ENCODE results near the gene IGFBP7.

Gene IGFBP7

GRCh38 chr4:57139783-57140182 is 29.6 kb upstream of the IGFBP7 start:
- Histone ChIP-seq H3K14ac (ENCODE audit: low read length) (no peak overlapping the region), H4K12ac (ENCODE audit: low read depth, low read length) (no peak overlapping the region), H2AK5ac (ENCODE audit: low read length) (no peak overlapping the region), H2BK12ac (ENCODE audit: low read length) (no peak overlapping the region), H3K23ac (ENCODE audit: low read length) (no peak overlapping the region), H3K36me3 (ENCODE audit: control insufficient read depth in 1 of 2, insufficient read depth in 2 of 2, low read length in 2 of 2) (no peaks in the 10 kb centered on the region), H3K4me3 (ENCODE audit: low read depth, low read length) (no peak overlapping the region), H3K9ac (ENCODE audit: low read length) (no peak overlapping the region), H4K91ac (ENCODE audit: low read depth, low read length) (no peak overlapping the region), H2AFZ (ENCODE audit: insufficient read depth, low read length, poor library complexity) (no peak overlapping the region), H2BK120ac (ENCODE audit: insufficient read depth, low read length, poor library complexity) (no peak overlapping the region), H3K9me3 (ENCODE audit: insufficient read depth, low read depth, low read length) (peaks cover 2% of the 10 kb centered on the region), H3K79me2 (ENCODE audit: control insufficient read depth, insufficient read depth, low read length, poor library complexity) (no peaks in the 10 kb centered on the region), H3K27me3 (ENCODE audit: insufficient read depth, low read length) (no peaks in the 10 kb centered on the region), H3K4me1 (ENCODE audit: control insufficient read depth in 1 of 2, insufficient read depth in 2 of 2, low read length in 2 of 2) (no peaks in the 10 kb centered on the region), H3K79me1 (ENCODE audit: low read length) (peaks cover 1% of the 10 kb centered on the region), H3K4me2 (ENCODE audit: low read length) (no peak overlapping the region), H3K4ac (ENCODE audit: low read depth, low read length) (no peak overlapping the region), H3K27ac (ENCODE audit: low read depth, low read length) (no peak overlapping the region), H3K18ac (ENCODE audit: low read length) (no peak overlapping the region), H4K8ac (ENCODE audit: low read depth, low read length) (no peak overlapping the region), H2BK5ac (ENCODE audit: low read depth, low read length, poor library complexity) (no peak overlapping the region)
- DNase-seq: no peak

- no peak overlapping the region for H3K4me3 ChIP-seq (ENCODE audit: low read depth, low read length)
- H4K8ac ChIP-seq (ENCODE audit: low read depth, low read length): no peak overlapping the region
- H3K27me3 ChIP-seq (ENCODE audit: insufficient read depth, low read length): no peaks in the 10 kb centered on the region
Measured at GRCh38 chr4:57137261-57137660, 27.1 kb upstream of the IGFBP7 start.

GRCh38 chr4:57136281-57136680 is 26.1 kb upstream of the IGFBP7 start:
- no peak overlapping the region for H3K27ac ChIP-seq (ENCODE audit: low read depth, low read length)
- H2BK12ac ChIP-seq (ENCODE audit: low read length): no peak overlapping the region
- DNase-seq: no peak
- H3K18ac ChIP-seq (ENCODE audit: low read length): no peak overlapping the region
- H2BK120ac ChIP-seq (ENCODE audit: insufficient read depth, low read length, poor library complexity): no peak overlapping the region
- H3K9ac ChIP-seq (ENCODE audit: low read length): no peak overlapping the region
- H4K12ac ChIP-seq (ENCODE audit: low read depth, low read length): no peak overlapping the region
- no peak overlapping the region for H2BK5ac ChIP-seq (ENCODE audit: low read depth, low read length, poor library complexity)
- peaks cover 7% of the 10 kb centered on the region for H3K79me1 ChIP-seq (ENCODE audit: low read length)
- no peaks in the 10 kb centered on the region for H3K79me2 ChIP-seq (ENCODE audit: control insufficient read depth, insufficient read depth, low read length, poor library complexity)
- no peak overlapping the region for H3K14ac ChIP-seq (ENCODE audit: low read length)
- no peak overlapping the region for H3K4ac ChIP-seq (ENCODE audit: low read depth, low read length)
- H4K8ac ChIP-seq (ENCODE audit: low read depth, low read length): no peak overlapping the region
- no peak overlapping the region for H3K4me3 ChIP-seq (ENCODE audit: low read depth, low read length)
- H3K4me1 ChIP-seq (ENCODE audit: control insufficient read depth in 1 of 2, insufficient read depth in 2 of 2, low read length in 2 of 2): peaks cover 8 to 13% of the 10 kb centered on the region in 2 experiments
- no peak overlapping the region for H2AFZ ChIP-seq (ENCODE audit: insufficient read depth, low read length, poor library complexity)
- no peak overlapping the region for H2AK5ac ChIP-seq (ENCODE audit: low read length)
- H3K23ac ChIP-seq (ENCODE audit: low read length): no peak overlapping the region
- H3K9me3 ChIP-seq (ENCODE audit: insufficient read depth, low read depth, low read length): peaks cover 2% of the 10 kb centered on the region
- no peak overlapping the region for H4K91ac ChIP-seq (ENCODE audit: low read depth, low read length)
- H3K36me3 ChIP-seq (ENCODE audit: control insufficient read depth in 1 of 2, insufficient read depth in 2 of 2, low read length in 2 of 2): no peaks in the 10 kb centered on the region
- H3K27me3 ChIP-seq (ENCODE audit: insufficient read depth, low read length): no peaks in the 10 kb centered on the region
- H3K4me2 ChIP-seq (ENCODE audit: low read length): no peak overlapping the region

More at GRCh38 chr4:57137261-57137660, 27.1 kb upstream of the IGFBP7 start:
- H3K4me2 ChIP-seq (ENCODE audit: low read length): no peak overlapping the region
- no peak overlapping the region for H2BK12ac ChIP-seq (ENCODE audit: low read length)
- no peak overlapping the region for H2AFZ ChIP-seq (ENCODE audit: insufficient read depth, low read length, poor library complexity)
- DNase-seq: no peak
- H4K91ac ChIP-seq (ENCODE audit: low read depth, low read length): no peak overlapping the region
- H3K79me2 ChIP-seq (ENCODE audit: control insufficient read depth, insufficient read depth, low read length, poor library complexity): no peaks in the 10 kb centered on the region
- H3K18ac ChIP-seq (ENCODE audit: low read length): no peak overlapping the region
- no peak overlapping the region for H2BK5ac ChIP-seq (ENCODE audit: low read depth, low read length, poor library complexity)
- peaks cover 6% of the 10 kb centered on the region for H3K79me1 ChIP-seq (ENCODE audit: low read length)
- no peak overlapping the region for H3K27ac ChIP-seq (ENCODE audit: low read depth, low read length)
- H2BK120ac ChIP-seq (ENCODE audit: insufficient read depth, low read length, poor library complexity): no peak overlapping the region
- H3K36me3 ChIP-seq (ENCODE audit: control insufficient read depth in 1 of 2, insufficient read depth in 2 of 2, low read length in 2 of 2): no peaks in the 10 kb centered on the region
- H2AK5ac ChIP-seq (ENCODE audit: low read length): no peak overlapping the region
- no peak overlapping the region for H4K12ac ChIP-seq (ENCODE audit: low read depth, low read length)
- H3K4ac ChIP-seq (ENCODE audit: low read depth, low read length): no peak overlapping the region
- H3K9me3 ChIP-seq (ENCODE audit: insufficient read depth, low read depth, low read length): peaks cover 2% of the 10 kb centered on the region
- H3K9ac ChIP-seq (ENCODE audit: low read length): no peak overlapping the region
- H3K23ac ChIP-seq (ENCODE audit: low read length): no peak overlapping the region
- H3K4me1 ChIP-seq (ENCODE audit: control insufficient read depth in 1 of 2, insufficient read depth in 2 of 2, low read length in 2 of 2): peaks cover 5% of the 10 kb centered on the region in 2 experiments
- H3K14ac ChIP-seq (ENCODE audit: low read length): no peak overlapping the region

GRCh38 chr4:57132743-57133137 is 22.6 kb upstream of the IGFBP7 start:
- no peak overlapping the region for H3K23ac ChIP-seq (ENCODE audit: low read length)
- DNase-seq: no peak
- no peaks in the 10 kb centered on the region for H3K27me3 ChIP-seq (ENCODE audit: insufficient read depth, low read length)
- H3K9me3 ChIP-seq (ENCODE audit: insufficient read depth, low read depth, low read length): peaks cover 3% of the 10 kb centered on the region
- peak overlapping the region; percentile 19 for H4K91ac ChIP-seq (ENCODE audit: low read depth, low read length)
- H4K12ac ChIP-seq (ENCODE audit: low read depth, low read length): no peak overlapping the region
- peaks cover 8 to 16% of the 10 kb centered on the region in 2 experiments for H3K4me1 ChIP-seq (ENCODE audit: control insufficient read depth in 1 of 2, insufficient read depth in 2 of 2, low read length in 2 of 2)
- peak overlapping the region; percentile 64 for H3K14ac ChIP-seq (ENCODE audit: low read length)
- peak overlapping the region; percentile 69 for H2BK12ac ChIP-seq (ENCODE audit: low read length)
- H3K9ac ChIP-seq (ENCODE audit: low read length): no peak overlapping the region
- H3K4me3 ChIP-seq (ENCODE audit: low read depth, low read length): no peak overlapping the region
- peak overlapping the region; percentile 11 for H3K4me2 ChIP-seq (ENCODE audit: low read length)
- no peaks in the 10 kb centered on the region for H3K79me2 ChIP-seq (ENCODE audit: control insufficient read depth, insufficient read depth, low read length, poor library complexity)
- peaks cover 0 to 2% of the 10 kb centered on the region in 2 experiments for H3K36me3 ChIP-seq (ENCODE audit: control insufficient read depth in 1 of 2, insufficient read depth in 2 of 2, low read length in 2 of 2)
- H3K18ac ChIP-seq (ENCODE audit: low read length): peak overlapping the region; percentile 17
- peak overlapping the region; percentile 25 for H3K4ac ChIP-seq (ENCODE audit: low read depth, low read length)
- H2BK5ac ChIP-seq (ENCODE audit: low read depth, low read length, poor library complexity): peak overlapping the region; percentile 50
- no peak overlapping the region for H2AFZ ChIP-seq (ENCODE audit: insufficient read depth, low read length, poor library complexity)
- WGBS (ENCODE audit: extremely low coverage, insufficient coverage, insufficient read length): no CpG with 5 or more reads among the region's 2 CpGs
- peak overlapping the region; percentile 73 for H2BK120ac ChIP-seq (ENCODE audit: insufficient read depth, low read length, poor library complexity)
- H3K79me1 ChIP-seq (ENCODE audit: low read length): peaks cover 9% of the 10 kb centered on the region
- H3K27ac ChIP-seq (ENCODE audit: low read depth, low read length): peak overlapping the region; percentile 62
- peak overlapping the region; percentile 11 for H4K8ac ChIP-seq (ENCODE audit: low read depth, low read length)
- H2AK5ac ChIP-seq (ENCODE audit: low read length): peak overlapping the region; percentile 51

All from trophoblast cell (in vitro differentiated cells and primary cell).